GM21786 (cell line): Measurements from ENCODE around the gene ALOX5AP.

ENCODE experiments used
- ATAC-seq: cut with Tn5 transposase; IDR thresholded peaks from one replicate; pipeline ENCODE4 v1.9.1; 2021; ENCODE audit not compliant: unreplicated experiment

The ALOX5AP gene

DNA sequence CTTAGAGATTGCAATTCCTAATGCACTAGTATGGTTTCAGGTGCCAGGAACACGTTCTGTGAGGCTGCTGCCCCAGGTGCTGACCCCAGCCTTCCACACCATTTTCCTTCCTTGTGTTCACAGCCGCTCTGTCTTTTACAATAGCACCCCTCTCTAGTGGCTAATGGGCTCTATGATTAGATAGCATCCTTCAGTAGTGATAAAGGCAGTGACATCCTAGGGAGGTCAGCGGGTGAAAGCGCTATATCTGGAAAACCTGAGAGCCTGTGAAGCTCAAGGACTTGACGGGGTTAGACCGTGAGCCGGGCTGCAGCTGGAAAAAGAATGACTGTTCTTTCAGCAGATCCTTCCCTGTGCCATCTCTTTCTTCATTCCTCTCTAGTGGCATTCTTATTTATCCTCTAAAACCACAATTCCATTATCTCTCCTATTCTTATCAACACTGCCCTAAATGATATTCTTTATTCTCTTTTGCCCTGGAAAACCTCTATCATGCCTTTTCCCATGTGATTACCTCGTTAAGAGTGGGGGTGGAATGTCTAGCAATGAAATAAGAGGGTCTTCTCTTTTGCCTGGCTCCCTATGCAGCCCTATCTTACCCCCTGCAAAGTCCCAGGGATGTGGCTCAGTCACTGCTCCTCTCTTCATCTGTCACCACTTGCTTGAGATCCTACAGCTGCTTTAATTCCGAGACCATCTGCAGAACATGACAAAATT is 21.8 kb downstream of the ALOX5AP start:
- ATAC-seq: no peak

DNA sequence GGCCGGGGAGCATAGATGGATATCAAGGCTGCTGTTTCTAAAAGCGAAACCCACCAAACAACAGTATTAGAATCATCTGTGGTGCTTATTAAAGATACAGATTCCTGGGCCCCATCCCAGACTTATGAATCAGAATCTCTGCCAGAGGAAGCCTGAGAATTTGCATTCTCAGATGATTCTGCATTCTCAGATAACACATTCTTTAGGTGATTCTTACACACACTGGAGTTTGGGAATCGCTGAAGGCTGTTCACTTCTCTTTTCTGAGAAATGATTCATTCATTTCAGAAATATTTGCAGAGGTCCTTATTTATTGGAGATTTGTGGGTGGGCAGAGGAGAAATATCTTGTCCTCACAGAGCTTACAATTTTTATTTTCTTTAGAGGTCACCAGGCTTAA is 24.4 kb downstream of the ALOX5AP start:
- ATAC-seq: no peak

DNA sequence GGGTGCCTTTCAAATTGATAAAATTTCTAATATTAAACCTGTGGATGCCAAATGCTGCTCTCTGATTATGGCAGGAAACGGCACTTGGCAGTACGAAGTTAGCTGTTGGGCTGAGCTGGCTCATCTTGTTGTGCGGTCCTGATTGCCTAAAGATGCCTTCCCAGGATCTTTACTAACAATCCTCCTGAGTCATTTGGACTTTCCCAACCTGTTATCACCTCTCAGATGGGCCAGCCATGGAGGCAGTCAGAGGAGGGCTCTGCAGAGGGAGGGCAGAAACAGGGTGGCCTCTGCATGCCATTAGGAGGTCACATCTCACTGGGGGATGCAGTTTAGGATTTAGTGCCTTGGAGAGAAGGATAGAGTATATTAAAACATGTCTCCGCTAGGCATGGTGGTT is 27.3 kb downstream of the ALOX5AP start:
- no peak for ATAC-seq

DNA sequence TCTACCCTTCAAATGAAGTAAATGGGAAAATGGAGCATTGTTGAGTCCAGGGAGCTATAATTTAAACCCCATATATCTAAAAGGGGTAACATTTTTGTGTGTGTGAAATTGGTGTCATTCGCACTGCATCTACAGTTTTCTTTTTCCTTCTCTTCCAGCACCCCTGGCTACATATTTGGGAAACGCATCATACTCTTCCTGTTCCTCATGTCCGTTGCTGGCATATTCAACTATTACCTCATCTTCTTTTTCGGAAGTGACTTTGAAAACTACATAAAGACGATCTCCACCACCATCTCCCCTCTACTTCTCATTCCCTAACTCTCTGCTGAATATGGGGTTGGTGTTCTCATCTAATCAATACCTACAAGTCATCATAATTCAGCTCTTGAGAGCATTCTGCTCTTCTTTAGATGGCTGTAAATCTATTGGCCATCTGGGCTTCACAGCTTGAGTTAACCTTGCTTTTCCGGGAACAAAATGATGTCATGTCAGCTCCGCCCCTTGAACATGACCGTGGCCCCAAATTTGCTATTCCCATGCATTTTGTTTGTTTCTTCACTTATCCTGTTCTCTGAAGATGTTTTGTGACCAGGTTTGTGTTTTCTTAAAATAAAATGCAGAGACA is 28.6 kb downstream of the ALOX5AP start:
- no peak for ATAC-seq

DNA sequence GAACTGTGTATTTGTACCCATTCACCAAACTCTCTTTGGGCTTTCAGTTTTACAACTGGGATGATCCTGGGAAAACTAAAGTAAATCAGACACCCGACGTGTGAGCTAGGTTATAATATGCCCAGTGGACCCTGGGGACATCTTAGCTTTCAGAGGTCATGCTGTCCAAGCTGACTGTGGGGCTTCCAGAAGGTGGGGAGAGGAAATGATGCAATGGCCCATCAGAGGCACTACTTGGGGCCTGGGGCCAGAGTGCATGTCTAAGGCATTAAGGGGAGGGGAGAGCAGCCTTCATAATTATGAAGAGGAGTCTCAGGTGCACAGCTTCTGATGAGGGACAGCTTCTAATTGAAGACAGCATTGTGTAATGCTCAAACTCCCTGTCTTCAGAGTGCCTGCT is 30.9 kb downstream of the ALOX5AP start:
- no peak for ATAC-seq

DNA sequence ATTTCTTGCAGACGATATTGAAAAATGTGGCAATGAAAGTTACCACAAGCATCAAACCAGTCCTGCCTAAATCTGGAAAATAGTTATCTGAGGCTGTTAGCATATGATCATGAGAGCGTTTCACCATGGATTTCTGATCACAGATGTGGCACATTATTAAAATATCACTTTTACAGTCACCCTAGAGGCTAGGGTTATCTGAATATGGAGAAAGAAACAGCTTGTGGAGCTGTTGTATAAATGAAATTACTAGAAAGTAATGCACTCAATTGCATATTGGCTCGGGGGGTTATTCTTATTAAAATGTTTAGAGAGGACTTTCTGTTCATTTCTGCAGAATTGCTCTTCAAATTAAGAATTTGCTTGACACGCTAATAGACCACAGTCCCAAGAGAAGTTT is 35.6 kb downstream of the ALOX5AP start:
- ATAC-seq: no peak

DNA sequence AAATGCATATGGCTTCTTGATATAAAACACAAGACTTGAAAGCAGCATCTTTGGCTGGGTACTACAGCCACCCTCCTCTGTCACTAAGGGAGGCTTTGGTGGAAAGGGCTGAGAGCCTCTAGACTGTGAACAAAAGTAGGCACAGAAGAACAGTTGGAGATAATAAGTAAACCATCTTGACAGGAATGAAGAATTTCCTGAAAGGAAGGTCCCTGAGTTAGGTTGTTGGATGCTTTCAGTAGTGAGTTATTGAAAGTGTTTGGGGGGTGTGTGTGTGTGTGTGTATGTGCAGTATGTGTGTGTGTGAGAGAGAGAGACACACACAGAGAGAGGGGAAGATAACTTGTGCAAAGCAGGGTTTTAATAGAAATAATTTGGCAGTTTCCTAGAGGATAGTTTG is 38.2 kb downstream of the ALOX5AP start:
- ATAC-seq: no peak

DNA sequence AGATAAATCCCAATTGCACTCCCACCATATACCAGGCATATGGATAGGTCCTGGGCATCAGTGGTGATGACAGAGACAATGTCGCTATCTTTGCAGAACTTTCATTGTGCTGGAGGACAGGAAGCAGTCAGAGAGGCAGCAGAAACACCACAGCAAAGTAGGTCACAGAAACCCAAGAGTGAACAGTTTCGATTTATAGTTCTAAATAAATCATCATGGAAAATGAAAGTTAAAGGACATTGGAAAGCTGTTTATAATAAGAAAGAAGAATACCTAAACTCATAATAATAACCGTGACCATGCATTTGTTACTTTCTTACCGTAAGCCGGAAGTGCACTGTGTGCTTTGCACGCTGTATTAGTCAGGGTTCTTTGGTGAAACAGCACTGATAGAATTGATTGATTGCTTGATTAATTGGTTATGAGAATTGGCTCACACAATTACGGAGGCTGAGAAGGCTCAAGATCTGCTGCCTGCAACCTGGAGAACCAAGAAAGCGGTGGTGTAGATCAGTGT is 38.9 kb downstream of the ALOX5AP start:
- ATAC-seq: no peak

DNA sequence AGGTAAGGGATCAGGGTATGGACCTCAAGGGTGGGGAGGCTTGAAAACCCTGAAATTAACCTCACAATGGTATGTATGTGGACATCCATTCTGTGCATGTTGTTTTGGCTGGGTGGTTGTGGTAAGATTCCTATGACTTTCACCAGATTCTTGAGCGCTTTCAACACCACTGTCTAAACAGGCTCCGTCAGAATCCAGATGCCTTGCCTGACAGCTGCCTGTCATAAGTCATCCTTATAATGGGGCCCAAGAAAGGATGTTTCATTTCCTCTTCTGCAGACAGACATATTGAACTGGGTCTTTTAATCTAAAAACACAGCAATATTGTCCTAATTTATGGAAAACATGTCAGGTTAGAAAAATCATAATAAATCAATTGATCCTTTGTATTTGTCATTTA is 41.3 kb downstream of the ALOX5AP start:
- ATAC-seq: no peak

DNA sequence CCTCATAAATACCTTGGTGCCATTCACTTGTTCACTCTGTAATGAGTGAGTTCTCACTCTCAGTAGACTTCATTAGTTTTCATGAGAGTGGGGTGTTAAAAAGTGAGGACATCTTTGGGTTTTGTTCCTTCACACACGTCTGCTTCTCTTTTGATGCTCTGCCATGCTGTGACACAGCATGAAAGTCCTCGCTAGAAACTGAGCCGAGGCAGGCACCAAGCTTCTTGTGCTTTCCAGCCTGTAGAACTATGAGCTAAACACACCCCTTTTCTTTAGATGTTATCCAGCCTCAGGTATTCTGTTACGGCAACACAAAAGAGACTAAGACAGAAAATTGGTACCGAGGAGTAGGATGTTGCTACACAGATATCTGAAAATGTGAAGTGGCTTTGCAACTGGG is 43.7 kb downstream of the ALOX5AP start:
- ATAC-seq: no peak

DNA sequence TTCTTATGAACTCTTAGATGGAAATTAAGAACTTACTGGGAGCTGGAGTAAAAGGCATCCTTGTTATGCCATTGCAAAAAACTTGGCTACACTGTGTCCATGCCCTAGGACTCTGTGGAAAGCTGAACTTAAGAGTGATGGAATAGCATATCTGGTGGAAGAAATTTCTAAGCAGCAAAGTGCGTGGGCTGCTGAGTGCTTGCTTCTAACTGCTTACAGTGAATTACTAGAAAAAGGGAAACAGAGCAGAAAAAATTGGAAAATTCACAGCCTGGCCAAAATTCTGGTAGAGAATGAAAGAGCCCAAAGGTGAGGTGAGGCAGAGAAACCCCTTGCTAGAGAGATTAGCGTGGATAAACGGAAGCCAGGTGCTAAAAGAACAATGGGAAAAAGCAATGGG is 44.3 kb downstream of the ALOX5AP start:
- ATAC-seq: no peak

DNA sequence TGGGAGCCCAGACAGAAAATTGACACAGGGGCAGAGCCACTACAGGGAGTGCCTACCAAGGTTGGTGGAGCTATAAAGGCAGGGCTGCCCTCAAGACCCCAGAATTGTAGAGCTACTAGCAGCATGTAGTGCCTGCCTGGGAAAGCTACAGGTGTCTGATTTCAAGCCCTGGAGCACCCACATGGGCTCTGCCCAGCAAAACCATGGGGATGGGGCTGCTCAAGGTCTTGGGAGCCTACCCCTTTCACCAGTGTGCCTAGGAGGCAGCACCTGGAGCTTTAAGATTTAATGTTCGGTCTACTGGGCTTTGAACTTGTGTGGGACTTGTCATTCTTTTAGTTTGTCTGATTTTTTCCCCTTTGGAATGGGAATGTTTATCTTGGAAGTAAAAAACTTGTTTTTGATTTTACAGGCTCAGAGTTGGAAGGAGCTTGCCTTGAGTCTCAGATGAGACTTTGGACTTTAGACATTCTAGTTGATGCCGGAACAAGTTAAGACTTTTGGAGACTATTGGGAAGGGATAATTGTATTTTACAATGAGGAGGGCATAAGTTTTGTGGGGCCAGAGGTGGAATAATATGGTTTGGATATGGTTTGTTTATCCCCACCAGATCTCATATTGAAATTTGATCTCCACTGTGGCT is 45.1 kb downstream of the ALOX5AP start:
- ATAC-seq: no peak

DNA sequence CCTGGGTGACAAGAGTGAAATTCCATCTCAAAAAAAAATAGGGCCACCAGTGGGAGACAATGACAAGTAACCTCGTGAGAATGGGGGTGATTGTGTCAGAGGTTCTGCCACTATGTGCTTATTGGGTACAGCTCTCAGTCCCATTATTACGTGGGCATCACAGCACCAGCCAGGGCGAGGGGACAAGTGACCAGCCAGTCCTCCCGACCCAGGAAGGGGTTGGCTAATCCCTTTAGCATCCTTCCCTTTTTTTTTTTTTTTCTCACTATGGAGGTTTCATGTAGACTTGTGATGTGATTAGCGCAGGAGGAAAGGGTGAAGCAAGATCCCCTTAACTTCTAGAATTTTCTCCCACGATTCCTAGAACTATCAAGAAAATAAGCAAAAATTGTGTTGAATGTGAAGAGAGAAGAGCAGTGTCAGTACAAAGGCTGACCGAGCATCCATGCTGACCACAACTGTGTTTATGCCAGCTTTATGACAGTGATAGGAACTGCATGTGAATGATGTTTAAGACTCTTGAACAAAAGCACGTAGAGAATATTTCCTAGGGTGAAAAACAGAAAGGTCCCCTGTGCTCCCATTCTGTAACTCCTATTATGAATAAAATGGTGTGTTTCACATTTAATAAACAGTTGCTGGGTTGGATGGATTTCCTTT is 50.0 kb downstream of the ALOX5AP start:
- ATAC-seq: no peak

DNA sequence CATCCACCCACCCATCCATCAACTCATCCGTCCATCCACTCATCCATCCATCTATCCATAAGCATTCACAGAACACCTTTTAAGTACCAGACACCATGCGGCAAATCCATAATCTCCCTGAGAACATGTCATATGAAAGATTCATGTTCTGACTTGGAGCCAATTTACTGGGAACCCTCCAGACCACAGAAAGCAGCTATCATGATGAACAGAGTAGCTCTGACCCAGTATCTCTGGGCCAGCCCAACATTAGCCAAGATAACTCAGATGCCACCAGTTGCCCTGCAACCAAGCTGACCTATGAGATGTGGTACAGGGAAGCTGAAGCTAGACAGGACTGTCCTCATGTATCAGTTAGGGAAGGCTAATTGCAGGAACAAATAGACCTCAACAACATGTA is 51.3 kb downstream of the ALOX5AP start:
- ATAC-seq: no peak

DNA sequence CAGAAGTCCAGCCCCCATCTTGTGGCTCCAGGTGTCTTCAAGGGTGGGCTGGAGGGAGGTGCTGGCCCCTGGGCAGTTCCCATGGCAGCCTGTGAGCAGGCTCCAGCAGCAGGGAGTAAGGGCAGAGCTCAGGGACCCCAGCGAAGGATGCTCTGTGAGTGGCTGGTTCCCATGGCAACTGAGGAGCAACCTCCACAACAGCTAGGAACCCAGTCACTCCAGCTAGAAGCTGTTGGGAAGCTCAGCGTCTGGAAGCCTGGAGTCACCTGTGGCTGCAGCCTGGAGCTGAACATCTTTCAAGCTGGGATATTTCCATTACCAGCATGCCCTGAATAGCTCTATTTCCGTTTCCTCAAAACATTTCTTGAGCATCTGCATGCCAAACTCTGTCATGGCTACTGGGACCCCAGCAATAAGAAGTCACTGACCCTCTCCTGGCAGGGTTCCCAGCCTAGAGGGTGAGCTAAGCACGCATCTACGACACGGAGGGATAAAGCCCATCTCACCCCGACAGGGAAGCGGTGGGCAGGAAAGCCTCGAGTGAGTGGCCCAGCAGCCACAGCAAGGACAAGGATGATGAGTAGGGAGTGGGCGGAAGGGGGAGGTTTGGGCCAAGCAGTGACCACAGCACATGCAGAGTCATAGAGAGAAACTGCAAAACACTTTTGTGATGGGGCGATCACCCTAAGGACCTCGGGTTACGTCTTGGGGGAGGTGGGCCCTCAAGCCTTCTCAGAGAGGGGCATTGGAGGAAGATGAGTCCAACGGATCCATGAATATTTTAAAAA is 52.6 kb downstream of the ALOX5AP start:
- no peak for ATAC-seq

DNA sequence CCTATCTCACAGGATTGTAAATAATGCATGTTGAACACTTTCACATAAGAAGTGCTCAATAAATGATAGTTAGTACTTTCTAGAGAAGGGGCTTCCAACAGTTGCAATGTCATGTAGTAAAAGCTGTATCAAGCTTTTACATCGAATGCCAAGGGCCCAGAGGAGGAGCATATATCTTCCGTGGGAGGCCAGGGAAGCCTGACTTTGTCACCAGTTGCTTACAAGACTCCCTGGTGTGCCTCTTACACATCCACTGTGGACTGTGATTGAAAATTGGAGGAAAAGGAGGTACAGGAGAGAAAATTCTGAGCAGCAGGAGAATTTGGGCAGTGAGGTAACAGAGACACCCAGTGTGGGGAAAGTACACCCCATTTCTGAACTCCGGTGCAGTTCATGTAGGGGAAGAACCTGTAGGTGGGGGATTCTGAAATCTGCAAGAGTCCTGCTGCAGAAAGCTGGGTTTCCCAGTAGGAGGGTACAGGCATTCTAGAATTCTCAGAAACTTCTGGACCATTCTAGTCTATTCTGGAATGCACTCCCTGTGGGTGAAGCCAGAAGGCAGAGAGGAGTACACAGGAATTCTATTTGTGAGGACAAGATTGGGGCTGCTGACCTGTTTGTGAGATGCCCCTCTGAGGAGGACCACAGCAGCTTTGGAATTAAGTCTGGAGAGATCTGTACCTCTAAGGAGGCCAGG is 54.0 kb downstream of the ALOX5AP start:
- no peak for ATAC-seq

DNA sequence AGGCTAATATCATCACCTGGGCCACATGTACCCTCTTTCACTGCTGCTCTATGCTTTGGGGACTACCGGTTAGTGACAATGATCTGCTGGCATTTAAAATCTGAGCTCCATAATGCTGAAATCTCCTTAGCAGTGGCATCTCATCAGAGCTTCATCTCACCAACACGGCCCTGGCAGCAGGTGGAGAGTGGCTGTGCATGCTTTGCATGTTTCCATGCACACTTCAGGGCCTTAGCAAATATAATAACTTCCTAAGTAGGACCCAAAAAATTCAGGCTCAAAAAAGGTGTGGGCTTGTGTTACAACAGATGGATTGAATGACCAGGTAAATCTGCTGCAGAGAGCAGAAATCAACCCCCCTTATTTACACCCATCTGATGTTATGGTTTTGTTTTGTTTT is 55.2 kb downstream of the ALOX5AP start:
- no peak for ATAC-seq

DNA sequence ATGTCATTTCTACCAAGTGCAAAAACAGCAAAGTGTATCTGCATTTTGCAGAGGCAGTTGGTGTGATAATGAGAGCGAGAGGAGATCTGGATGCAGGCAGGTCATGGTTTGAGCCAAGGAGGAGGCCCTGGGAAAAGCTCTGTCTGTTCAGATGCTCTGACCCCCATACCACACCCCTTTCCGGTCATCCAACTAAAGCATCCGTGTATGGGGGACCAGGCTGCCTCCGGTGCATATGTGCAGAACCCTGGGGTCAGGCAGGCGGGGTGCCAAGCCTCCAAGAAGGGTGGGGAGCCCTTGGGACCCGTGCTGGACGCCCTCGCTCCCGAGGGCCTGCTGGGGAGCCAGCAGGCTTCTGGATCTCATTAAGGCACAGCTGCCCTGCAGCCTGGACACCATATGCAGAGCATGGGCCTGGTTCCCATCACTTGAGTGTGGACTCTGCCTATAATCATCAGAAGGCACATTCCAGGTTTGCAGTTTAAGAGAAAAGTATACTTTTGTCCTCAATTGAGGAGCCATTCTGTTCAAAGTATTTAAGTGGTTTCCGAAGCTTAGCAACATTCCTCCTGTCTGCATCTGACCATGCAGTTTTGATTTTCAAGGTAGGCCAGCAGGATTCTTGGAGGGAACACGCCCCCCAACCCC is 56.1 kb downstream of the ALOX5AP start:
- no peak for ATAC-seq

DNA sequence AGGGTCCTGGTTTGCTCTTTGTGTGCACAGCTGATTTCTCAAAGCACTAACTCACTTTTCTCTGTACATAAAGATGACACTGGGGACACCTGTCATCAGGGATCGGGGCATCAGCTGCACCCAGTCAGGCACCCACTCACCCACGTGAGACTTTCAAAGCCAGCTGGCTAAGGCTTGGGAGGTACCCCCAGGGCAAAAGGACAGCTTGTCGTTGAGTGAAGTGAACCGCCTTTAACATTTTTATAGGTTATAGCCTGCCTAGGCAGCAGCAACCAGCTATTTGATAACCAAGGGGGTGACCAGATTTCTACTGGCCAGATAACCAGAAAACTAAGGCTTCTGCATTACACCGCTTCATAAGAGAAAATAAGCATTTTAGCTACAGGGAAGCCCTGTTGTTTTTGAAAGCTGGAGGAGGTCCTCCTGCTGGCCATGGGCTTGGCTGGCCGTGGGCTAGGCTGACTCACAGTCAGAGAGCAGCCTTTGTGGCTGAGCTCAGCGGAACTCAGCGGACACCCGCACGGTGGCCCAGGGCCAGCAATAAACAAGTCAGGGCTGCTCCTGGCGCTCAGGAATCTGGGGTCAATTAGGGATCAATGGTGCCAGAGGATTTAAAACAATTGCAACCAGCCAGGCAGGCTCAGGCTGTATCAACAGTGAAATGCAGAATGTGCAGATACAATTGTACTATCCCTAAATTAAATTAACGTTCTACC is 57.1 kb downstream of the ALOX5AP start:
- ATAC-seq: no peak
